RWPE2 (cell line): ENCODE data around the gene SAMD14.

Experiments used
- ATAC-seq: fragments of 200-7000 bp; cut with Tn5 transposase; 3 replicates; pipeline ENCODE4 v1.9.1; 2021; ENCODE audit warnings: low read depth
- DNase-seq: peaks from one replicate; pipeline ENCODE4 v3.0.0-alpha.2; 2020; ENCODE audit warnings: low spot score
- H3K27ac ChIP-seq: fragments of 450-650 bp; 2 replicates; pipeline ENCODE4 v1.5.1; 2017; ENCODE audit warnings: mild to moderate bottlenecking; ENCODE audit not compliant: poor library complexity, severe bottlenecking
- H3K27me3 ChIP-seq: fragments of 250-450 bp; sonication (Bioruptor Pico); 2 replicates; pipeline ENCODE4 v1.5.1; 2021; ENCODE audit warnings: mild to moderate bottlenecking, moderate library complexity; ENCODE audit not compliant: insufficient read depth, poor library complexity, severe bottlenecking
- H3K36me3 ChIP-seq: fragments of 250-450 bp; sonication (Bioruptor Pico); 2 replicates; pipeline ENCODE4 v1.5.1; 2020; ENCODE audit warnings: low read depth, mild to moderate bottlenecking, moderate library complexity
- H3K4me1 ChIP-seq: fragments of 250-450 bp; sonication (Bioruptor Pico); 2 replicates; pipeline ENCODE4 v1.5.1; 2021; ENCODE audit warnings: mild to moderate bottlenecking, moderate library complexity; ENCODE audit not compliant: insufficient read depth, poor library complexity, severe bottlenecking
- H3K4me3 ChIP-seq: fragments of 250-450 bp; sonication (Bioruptor Pico); 2 replicates; pipeline ENCODE4 v1.5.1; 2021; ENCODE audit warnings: mild to moderate bottlenecking, moderate library complexity; ENCODE audit not compliant: severe bottlenecking
- H3K9me3 ChIP-seq: fragments of 250-450 bp; sonication (Bioruptor Pico); 2 replicates; pipeline ENCODE4 v1.5.1; 2021; ENCODE audit warnings: mild to moderate bottlenecking, moderate library complexity; ENCODE audit not compliant: severe bottlenecking
- TF ChIP-seq, protein P1 (sequence below): fragments of 450-650 bp; IDR thresholded peaks from one replicate; pipeline ENCODE4 v1.5.1; 2017; ENCODE audit warnings: mild to moderate bottlenecking, moderate library complexity; ENCODE audit not compliant: poor library complexity, severe bottlenecking

Gene SAMD14

DNA sequence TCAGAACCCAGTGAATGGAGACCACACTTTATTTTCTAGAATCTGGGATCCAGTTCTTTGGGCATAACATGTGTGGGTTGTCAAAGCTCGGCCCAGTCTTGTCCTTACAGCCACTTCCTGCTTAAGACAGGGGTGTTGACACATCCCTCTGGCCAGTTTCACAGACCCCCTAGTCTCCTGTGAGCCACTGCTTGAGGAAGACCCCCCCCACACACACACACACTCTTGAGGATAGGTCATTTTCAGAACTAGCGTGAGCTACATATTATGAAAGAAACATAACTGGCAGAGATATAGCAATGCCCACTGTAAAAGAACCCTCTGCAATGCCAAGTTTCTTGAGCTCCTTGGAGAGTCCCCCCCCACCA lies 38.1 kb downstream of the SAMD14 start:
- TF ChIP-seq, protein P1, sequence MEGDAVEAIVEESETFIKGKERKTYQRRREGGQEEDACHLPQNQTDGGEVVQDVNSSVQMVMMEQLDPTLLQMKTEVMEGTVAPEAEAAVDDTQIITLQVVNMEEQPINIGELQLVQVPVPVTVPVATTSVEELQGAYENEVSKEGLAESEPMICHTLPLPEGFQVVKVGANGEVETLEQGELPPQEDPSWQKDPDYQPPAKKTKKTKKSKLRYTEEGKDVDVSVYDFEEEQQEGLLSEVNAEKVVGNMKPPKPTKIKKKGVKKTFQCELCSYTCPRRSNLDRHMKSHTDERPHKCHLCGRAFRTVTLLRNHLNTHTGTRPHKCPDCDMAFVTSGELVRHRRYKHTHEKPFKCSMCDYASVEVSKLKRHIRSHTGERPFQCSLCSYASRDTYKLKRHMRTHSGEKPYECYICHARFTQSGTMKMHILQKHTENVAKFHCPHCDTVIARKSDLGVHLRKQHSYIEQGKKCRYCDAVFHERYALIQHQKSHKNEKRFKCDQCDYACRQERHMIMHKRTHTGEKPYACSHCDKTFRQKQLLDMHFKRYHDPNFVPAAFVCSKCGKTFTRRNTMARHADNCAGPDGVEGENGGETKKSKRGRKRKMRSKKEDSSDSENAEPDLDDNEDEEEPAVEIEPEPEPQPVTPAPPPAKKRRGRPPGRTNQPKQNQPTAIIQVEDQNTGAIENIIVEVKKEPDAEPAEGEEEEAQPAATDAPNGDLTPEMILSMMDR = no peak

DNA sequence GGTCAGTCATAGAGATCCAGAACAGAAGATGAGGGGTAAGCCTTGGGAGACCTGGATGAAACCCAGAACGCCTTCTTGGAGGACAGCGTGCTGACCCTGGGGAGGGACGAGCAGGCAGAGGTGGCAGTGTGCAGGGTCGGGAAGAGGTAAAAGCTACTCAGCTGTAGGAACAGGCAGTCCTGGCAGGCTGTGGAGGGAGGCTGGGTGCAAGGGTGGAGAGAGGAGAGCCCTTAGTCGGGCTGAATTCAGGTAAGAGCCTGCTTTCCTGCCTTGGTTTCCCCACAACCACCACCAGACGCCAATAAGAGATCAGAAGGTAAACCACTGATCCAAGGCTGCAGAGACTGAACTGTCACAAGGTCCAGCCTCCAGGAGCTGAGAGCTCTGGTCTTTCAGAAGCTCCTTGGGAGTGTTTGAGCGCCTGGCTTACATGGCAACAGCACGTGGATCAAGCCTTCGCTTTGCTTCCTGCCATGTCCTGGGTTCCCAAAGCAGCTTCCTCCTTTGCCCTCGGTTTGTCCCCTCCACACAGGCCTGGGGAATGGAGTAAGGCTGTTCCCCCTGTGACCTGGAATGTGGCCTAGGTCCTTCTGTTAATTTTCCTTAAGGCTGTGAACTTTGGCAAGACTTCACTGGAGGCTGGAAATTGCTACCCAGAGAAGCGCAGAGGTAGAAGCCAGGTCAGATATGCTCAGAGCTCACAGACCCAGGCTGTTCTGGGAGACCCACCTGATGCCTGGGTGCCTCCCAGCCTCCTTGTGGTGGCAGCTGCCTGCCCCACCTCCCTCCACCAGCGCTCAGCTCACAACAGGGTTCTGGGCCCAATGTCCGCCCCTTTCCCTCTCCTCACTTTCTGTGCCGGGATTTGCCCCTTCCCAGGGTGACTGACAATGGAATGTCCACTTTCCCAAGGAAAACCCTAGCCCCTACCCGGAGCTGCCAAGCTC lies 38.7 kb downstream of the SAMD14 start:
- H3K4me1 ChIP-seq = peaks cover 3% of the 10 kb centered on the region
- TF ChIP-seq, protein P1 = no peak
- peak overlapping the region; percentile 55 for H3K27ac ChIP-seq
- H3K27me3 ChIP-seq = no peaks in the 10 kb centered on the region
- H3K9me3 ChIP-seq = no peaks in the 10 kb centered on the region
- H3K36me3 ChIP-seq = peaks cover 44% of the 10 kb centered on the region
- no peak for DNase-seq
- no peak overlapping the region for H3K4me3 ChIP-seq
- ATAC-seq = no peak

More for the DNA sequence above, 38.1 kb downstream of the SAMD14 start:
- H3K9me3 ChIP-seq = no peaks in the 10 kb centered on the region
- peaks cover 3% of the 10 kb centered on the region for H3K4me1 ChIP-seq
- peaks cover 37% of the 10 kb centered on the region for H3K36me3 ChIP-seq
- no peak overlapping the region for H3K4me3 ChIP-seq
- ATAC-seq = no peak
- H3K27ac ChIP-seq = peak overlapping the region; percentile 55
- DNase-seq = no peak
- H3K27me3 ChIP-seq = no peaks in the 10 kb centered on the region

DNA sequence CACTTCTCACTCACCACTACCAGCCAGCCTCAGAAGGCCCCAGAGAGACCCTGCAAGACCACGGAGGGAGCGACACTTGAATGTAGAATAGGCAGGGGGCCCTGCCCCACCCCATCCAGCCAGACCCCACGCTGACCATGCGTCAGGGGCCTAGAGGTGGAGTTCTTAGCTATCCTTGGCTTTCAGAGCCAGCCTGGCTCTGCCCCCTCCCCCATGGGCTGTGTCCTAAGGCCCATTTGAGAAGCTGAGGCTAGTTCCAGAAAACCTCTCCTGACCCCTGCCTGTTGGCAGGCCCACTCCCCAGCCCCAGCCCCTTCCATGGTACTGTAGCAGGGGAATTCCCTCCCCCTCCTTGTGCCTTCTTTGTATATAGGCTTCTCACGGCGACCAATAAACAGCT lies 39.9 kb downstream of the SAMD14 start:
- no peak for ATAC-seq
- TF ChIP-seq, protein P1 = no peak

DNA sequence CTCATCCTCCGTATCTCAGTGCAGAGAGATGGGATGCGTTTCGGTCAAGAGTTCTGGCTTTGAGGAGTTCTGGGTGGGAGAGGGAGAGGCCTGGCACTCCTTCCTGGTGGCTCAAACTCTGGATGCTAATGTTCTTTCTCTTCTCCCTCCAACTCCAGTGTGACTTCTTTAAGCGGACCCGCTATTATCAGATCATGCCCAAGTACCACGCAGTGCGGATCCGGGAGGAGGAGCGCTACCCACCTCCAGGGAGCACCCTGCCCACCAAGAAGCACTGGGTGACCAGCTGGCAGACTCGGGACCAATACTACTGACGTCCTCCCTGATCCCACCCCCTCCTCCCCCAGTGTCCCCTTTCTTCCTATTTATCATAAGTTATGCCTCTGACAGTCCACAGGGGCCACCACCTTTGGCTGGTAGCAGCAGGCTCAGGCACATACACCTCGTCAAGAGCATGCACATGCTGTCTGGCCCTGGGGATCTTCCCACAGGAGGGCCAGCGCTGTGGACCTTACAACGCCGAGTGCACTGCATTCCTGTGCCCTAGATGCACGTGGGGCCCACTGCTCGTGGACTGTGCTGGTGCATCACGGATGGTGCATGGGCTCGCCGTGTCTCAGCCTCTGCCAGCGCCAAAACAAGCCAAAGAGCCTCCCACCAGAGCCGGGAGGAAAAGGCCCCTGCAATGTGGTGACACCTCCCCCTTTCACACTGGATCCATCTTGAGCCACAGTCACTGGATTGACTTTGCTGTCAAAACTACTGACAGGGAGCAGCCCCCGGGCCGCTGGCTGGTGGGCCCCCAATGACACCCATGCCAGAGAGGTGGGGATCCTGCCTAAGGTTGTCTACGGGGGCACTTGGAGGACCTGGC lies 40.8 kb downstream of the SAMD14 start:
- no peak for ATAC-seq
- peak overlapping the region; percentile 55 for H3K27ac ChIP-seq
- peaks cover 58% of the 10 kb centered on the region for H3K36me3 ChIP-seq

More for the DNA sequence above, 39.9 kb downstream of the SAMD14 start:
- Histone ChIP-seq H3K9me3 (no peaks in the 10 kb centered on the region), H3K4me3 (no peak overlapping the region), H3K27me3 (no peaks in the 10 kb centered on the region), H3K27ac (peak overlapping the region; percentile 55), H3K4me1 (peaks cover 3% of the 10 kb centered on the region), H3K36me3 (peaks cover 49% of the 10 kb centered on the region)
- DNase-seq = no peak

More for the DNA sequence above, 40.8 kb downstream of the SAMD14 start:
- Histone ChIP-seq H3K27me3 (no peaks in the 10 kb centered on the region), H3K9me3 (no peaks in the 10 kb centered on the region), H3K4me3 (no peak overlapping the region), H3K4me1 (peaks cover 3% of the 10 kb centered on the region)
- TF ChIP-seq, protein P1 = no peak
- DNase-seq = no peak
